Right lung (tissue), 10 donors: ENCODE data around the gene GTPBP6. TPM values are rescaled to one million over a fixed set of nuclear protein-coding genes. Genes with fewer than 3 reads are reported as not detected.

Source experiments
- DNase-seq, 2 donors: peaks; one replicate each; pipeline ENCODE4 v3.0.0-alpha.2; 2013
- long read RNA-seq, 8 donors: transcript quantifications; one replicate each; lab custom pipeline, GENCODE V29; 2026
- polyA plus RNA-seq, 5 donors: library from polyadenylated mRNA; unstranded; fragments of 120-200 nt; gene quantifications; one replicate each; pipeline versions ENCODE4 v1.2.1 to v1.2.3, GENCODE V29; 2013; ENCODE audit warnings: inconsistent platforms in 1 of 5, low replicate concordance in 1 of 5; ENCODE audit not compliant: insufficient read length in 5 of 5, insufficient read depth in 1 of 5

The GTPBP6 gene, protein sequence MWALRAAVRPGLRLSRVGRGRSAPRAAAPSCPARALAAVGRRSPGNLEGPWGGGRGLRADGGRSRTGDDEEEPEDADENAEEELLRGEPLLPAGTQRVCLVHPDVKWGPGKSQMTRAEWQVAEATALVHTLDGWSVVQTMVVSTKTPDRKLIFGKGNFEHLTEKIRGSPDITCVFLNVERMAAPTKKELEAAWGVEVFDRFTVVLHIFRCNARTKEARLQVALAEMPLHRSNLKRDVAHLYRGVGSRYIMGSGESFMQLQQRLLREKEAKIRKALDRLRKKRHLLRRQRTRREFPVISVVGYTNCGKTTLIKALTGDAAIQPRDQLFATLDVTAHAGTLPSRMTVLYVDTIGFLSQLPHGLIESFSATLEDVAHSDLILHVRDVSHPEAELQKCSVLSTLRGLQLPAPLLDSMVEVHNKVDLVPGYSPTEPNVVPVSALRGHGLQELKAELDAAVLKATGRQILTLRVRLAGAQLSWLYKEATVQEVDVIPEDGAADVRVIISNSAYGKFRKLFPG
- 10 to 100 TPM; 26.5 to 66.6 (median 55.3) TPM for polyA plus RNA-seq
- long read RNA-seq, donor 1, transcript GTPBP6-201 (10 exons, 1,907 nt), result major isoform, 15 of 27 reads
- long read RNA-seq, donor 1, partial matches to known transcripts, result 9 of 27 reads
- long read RNA-seq, donor 1, other reads (novel, unspliced or antisense), result 0 of 27 reads
- long read RNA-seq, donor 2, transcript GTPBP6-201 (10 exons, 1,907 nt), result major isoform, 14 of 16 reads
- long read RNA-seq, donor 2, partial matches to known transcripts, result 0 of 16 reads
- long read RNA-seq, donor 2, other reads (novel, unspliced or antisense), result 0 of 16 reads
- long read RNA-seq, donor 3, partial matches to known transcripts, result 5 of 11 reads
- long read RNA-seq, donor 3, other reads (novel, unspliced or antisense), result 0 of 11 reads
- long read RNA-seq, donor 4, transcript GTPBP6-202 (4 exons, 2,016 nt), result major isoform, 6 of 9 reads
- long read RNA-seq, donor 4, partial matches to known transcripts, result 0 of 9 reads
- long read RNA-seq, donor 4, other reads (novel, unspliced or antisense), result 0 of 9 reads
- long read RNA-seq, donor 5, transcript GTPBP6-201 (10 exons, 1,907 nt), result major isoform, 5 of 16 reads
- long read RNA-seq, donor 5, partial matches to known transcripts, result 10 of 16 reads
- long read RNA-seq, donor 5, other reads (novel, unspliced or antisense), result 0 of 16 reads
- long read RNA-seq, donor 6, transcript GTPBP6-201 (10 exons, 1,907 nt), result major isoform, 14 of 35 reads
- long read RNA-seq, donor 6, partial matches to known transcripts, result 19 of 35 reads
- long read RNA-seq, donor 6, other reads (novel, unspliced or antisense), result 0 of 35 reads
- long read RNA-seq, donor 7, transcript GTPBP6-201 (10 exons, 1,907 nt), result major isoform, 10 of 11 reads
- long read RNA-seq, donor 7, partial matches to known transcripts, result 0 of 11 reads
- long read RNA-seq, donor 7, other reads (novel, unspliced or antisense), result 0 of 11 reads
- long read RNA-seq, donor 8, transcript GTPBP6-201 (10 exons, 1,907 nt), result major isoform, 8 of 14 reads
- long read RNA-seq, donor 8, partial matches to known transcripts, result 6 of 14 reads
- long read RNA-seq, donor 8, other reads (novel, unspliced or antisense), result 0 of 14 reads

DNA sequence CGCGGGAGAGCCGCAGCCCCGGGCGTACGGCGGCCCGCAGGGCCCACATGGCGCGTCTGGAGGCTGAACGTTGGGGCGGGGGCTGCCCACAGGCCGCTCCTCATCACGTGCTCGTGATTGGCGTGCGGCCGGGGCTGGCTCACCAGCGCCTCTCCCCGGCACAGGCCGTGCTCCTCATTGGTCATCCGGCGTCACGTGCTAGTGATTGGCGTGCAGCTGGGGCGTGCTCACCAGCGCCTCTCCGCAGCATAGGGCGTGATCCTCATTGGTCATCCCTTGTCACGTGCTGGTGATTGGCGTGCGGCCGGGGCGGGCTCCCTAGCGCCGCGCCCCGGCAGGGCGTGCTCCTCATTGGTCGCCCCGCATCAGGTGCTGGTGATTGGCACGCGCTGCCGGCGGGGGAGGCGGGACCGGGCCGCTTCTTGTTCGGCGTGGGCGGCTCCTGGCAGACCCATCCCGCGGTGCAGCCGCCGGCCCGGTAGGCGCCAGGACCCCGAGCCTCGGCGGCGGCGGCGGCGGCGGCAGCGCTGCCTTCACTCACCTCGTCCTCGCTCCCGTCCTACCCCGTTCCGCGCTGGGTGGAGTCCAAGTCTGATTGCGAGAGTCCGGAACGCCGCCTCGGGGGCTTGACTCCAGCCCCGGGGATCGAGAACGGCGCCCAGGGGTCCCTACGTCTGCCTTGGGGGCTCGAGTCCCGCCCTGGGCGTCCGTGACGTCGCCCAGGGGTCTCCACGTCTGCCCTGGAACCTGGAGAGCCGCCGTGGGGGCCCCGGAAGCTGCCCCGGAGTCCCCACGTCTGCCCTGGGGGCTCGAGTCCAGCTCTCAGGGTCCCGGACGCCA lies at the start of gene GTPBP6:
TSS of gene GTPBP6 (minus strand) at position 58 of the 840 bp plus-strand sequence. CDS start at position 49, 9 bp downstream.
- peak; percentile 100 for DNase-seq

DNA sequence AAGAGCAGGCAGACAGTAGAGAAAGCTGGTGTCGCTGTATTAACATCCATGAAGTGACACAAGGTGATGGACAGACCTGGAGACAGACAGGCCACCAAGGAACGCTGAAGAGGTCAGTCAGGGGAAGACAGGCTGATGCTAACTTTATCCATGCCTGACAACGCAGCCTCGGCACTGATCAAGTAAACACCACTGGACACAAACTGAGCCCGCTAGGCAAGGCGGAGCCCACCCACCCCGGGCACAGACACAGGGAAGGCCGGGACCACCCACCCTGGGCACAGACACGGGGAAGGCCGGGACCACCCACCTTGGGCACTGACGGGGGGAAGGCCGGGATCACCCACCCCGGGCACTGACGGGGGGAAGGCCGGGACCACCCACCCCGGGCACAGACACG lies 49.3 kb upstream of the GTPBP6 start:
- DNase-seq, result no peak

- no peak for DNase-seq
These were observed 48.8 kb upstream of the GTPBP6 start for GRCh38 chrX:367349-367748.

GRCh38 chrX:363621-364375 lies 45.2 kb upstream of the GTPBP6 start:
- no peak for DNase-seq

- no peak for DNase-seq
These were observed 44.5 kb upstream of the GTPBP6 start for GRCh38 chrX:362937-363620.

GRCh38 chrX:362351-362750 lies 43.8 kb upstream of the GTPBP6 start:
- no peak for DNase-seq

DNA sequence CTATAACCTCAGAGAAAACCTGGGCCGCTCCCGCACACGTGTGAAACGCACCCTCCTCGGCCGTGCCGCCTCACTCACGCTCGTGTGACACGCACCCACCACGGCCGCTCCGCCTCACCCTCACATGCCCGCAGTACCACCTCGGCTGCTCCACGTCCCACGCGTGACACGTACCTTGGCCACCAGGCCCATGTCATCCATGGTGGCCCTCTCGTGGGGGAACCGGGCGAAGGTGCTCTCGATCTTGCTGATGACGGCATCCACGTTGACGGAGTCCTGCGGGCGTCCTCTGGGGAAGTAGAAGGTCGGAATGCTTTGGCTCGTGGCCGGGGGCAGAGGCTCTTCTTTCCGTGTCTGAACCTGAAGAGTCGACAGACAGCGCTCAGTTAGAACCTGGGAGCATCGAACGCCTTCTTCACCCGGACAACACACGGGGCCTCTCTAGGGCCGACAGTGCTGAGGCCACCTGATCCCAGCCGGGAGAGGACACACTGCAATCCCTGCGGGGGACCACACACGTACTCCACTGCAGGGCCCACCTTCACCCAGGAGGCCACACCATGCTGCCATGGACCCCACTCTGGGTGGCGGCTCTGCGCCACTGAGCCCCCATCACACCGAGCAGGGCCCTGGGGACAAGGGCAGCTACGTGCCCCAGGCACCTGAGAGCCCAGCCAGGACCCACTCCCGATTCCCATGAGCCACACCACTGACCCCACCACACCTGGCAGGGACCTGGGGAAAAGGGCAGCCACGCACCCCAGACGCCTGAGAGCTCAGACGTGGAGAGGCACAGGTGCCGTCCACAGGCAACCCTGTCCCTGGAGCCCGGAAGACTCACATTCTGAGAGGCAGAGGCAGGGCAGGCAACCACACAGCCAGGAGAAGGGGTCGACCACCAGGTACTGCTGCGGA lies 42.9 kb upstream of the GTPBP6 start:
- DNase-seq, result no peak

DNA sequence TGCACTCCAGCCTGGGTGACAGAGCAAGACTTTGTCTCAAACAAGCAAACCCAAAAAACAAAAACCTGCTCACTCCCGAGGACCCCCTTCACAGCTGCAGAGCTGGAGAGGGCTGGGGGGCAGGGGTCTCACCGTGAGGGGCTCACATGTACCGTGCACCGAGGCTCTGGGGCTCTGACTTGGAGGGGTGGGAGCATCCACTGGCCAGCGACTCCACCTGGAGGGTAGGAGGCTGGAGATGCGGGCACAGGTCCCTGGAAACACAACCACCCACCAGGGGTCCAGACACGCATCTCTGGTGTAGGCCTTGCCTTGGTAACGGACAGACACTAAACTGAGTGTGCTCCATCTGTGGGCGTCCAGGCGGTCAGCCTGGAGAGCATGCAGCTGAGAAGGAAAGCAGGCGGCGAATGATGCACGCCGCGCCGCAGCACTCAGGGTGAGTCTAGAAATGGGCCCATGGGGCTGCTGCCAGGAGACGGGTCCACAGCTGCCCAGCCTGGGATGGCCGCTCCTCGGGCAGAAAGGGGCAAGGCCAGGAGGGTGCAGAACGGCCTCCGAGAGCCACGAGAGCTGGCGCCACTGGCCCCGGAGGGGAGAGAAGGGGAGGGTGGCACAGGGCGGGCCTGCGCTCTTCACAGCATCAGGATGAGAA lies 42.0 kb upstream of the GTPBP6 start:
- DNase-seq, result no peak

GRCh38 chrX:358651-359143 lies 40.1 kb upstream of the GTPBP6 start:
- DNase-seq, result no peak

DNA sequence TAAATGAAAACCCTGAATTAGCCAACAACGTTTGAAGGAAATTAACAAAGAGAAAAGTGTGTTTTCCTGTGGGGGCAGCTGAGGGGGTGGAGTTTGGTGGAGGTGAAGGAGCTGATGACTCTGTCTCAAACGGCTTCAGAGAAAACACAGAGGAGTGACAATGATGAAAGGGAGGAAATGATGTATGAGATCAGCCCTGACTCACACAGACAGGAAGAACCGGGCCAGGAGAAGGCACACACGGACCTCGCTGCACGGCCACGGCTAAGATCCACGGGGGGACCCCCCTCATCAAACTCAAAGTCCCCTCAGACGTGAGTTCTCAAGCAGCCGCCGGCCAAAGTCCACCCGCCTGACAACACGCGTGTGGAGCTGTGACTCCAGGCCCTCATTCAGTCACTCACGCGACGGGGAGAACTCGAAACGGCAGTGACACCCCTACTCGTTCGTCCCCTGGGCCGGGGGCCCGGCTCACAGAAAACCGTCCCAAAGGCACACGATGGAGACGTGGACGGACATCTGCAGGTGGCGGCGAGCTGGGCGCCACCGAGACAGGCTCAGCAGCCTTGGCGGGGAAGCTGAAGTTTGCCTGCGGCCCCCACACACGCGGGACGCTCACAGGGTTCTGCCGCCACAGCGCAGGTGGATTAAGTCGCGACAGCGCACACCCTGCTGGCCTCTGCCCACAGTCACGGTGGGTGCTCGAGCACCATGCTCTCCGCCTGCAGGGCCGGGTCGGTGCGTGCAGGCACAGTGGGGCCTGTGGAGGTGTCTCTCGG lies 39.3 kb upstream of the GTPBP6 start:
- no peak for DNase-seq

GRCh38 chrX:357035-357692 lies 38.6 kb upstream of the GTPBP6 start:
- no peak for DNase-seq

- DNase-seq, result no peak
These were observed 37.9 kb upstream of the GTPBP6 start for GRCh38 chrX:356385-357034.

GRCh38 chrX:355329-356050 lies 36.9 kb upstream of the GTPBP6 start:
- DNase-seq, result no peak
